ENCODE data around the gene EDC4. TPM values are rescaled to one million over a fixed set of nuclear protein-coding genes. Genes with fewer than 3 reads are reported as not detected.
A peak's percentile ranks its signal among the peaks of the same experiment; 100 is the strongest.

Gene EDC4
- total RNA-seq, 3 donors from 2014 or later: 58.3 to 82.0 (median 64.6) TPM

DNA sequence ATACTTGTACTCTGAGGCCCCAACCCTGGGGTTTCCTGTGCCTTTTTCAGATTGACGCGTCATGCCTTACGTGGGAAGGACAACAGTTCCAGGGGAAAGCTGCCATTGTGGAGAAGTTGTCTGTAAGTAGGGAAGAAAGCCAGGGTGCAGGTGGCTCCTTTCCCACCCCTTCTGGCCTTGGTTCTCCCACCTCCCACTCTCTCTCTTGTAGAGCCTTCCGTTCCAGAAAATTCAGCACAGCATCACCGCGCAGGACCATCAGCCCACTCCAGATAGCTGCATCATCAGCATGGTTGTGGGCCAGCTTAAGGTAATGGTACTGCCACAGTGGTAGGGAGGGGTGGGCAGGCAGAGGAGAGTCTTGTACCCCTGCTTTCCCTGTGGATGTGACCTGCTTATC, 4.6 kb upstream of the EDC4 start:
- H3K4me1 ChIP-seq (ENCODE audit: low read depth): no peaks in the 10 kb centered on the region
- no peaks in the 10 kb centered on the region for H3K9me3 ChIP-seq
- no peaks in the 10 kb centered on the region for H3K36me3 ChIP-seq (ENCODE audit: low read depth)
- DNase-seq (no peak), ATAC-seq (no peak)
- TF ChIP-seq, protein P1, sequence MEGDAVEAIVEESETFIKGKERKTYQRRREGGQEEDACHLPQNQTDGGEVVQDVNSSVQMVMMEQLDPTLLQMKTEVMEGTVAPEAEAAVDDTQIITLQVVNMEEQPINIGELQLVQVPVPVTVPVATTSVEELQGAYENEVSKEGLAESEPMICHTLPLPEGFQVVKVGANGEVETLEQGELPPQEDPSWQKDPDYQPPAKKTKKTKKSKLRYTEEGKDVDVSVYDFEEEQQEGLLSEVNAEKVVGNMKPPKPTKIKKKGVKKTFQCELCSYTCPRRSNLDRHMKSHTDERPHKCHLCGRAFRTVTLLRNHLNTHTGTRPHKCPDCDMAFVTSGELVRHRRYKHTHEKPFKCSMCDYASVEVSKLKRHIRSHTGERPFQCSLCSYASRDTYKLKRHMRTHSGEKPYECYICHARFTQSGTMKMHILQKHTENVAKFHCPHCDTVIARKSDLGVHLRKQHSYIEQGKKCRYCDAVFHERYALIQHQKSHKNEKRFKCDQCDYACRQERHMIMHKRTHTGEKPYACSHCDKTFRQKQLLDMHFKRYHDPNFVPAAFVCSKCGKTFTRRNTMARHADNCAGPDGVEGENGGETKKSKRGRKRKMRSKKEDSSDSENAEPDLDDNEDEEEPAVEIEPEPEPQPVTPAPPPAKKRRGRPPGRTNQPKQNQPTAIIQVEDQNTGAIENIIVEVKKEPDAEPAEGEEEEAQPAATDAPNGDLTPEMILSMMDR (IDR thresholded peaks at IDR 0.05): no peak
- no peak overlapping the region for H3K4me3 ChIP-seq
- intact Hi-C loops (cut with DNase I, micrococcal nuclease): no loop called here

GRCh38 chr16:67869653-67870052, 3.2 kb upstream of the EDC4 start:
- Histone ChIP-seq H3K36me3 (ENCODE audit: low read depth) (no peaks in the 10 kb centered on the region), H3K9me3 (no peaks in the 10 kb centered on the region), H3K4me1 (ENCODE audit: low read depth) (peaks cover 6% of the 10 kb centered on the region), H3K4me3 (no peak overlapping the region)
- DNase-seq (no peak), ATAC-seq (no peak)
- TF ChIP-seq, protein P1 (IDR thresholded peaks at IDR 0.05): no peak
- intact Hi-C loops (cut with DNase I, micrococcal nuclease): no loop called here

DNA sequence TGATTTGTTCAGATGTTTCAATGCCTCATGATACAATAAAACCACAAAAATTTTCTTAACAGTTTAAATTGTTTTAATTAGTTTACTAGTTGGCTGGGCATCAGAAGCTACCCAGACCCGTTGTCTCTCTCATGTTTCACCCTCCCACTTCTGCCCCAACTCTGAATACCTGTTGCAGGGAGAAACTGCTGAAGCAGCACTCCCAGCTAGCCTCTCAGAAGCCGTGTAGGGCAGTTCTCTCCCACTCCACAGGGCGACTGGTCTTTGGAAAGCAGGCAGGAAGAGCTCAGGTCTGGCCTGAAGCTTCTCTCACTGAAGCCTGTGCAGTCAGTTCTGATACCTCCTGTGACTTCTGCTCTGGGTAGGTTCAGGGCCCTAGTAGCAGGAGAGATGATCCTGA, 1.6 kb upstream of the EDC4 start:
- DNase-seq (no peak), ATAC-seq (no peak)
- Histone ChIP-seq H3K4me1 (ENCODE audit: low read depth) (peaks cover 9% of the 10 kb centered on the region), H3K36me3 (ENCODE audit: low read depth) (no peaks in the 10 kb centered on the region), H3K4me3 (no peak overlapping the region), H3K9me3 (no peaks in the 10 kb centered on the region)
- TF ChIP-seq, protein P1 (IDR thresholded peaks at IDR 0.05): no peak
- intact Hi-C loops (cut with DNase I, micrococcal nuclease): no loop called here

- H3K9me3 ChIP-seq: no peaks in the 10 kb centered on the region
- intact Hi-C loops (cut with DNase I, micrococcal nuclease): no loop called here
- peaks cover 4% of the 10 kb centered on the region for H3K36me3 ChIP-seq (ENCODE audit: low read depth)
- no peak overlapping the region for H3K4me3 ChIP-seq
- no peak for DNase-seq
- TF ChIP-seq, protein P1 (IDR thresholded peaks at IDR 0.05): no peak
- H3K4me1 ChIP-seq (ENCODE audit: low read depth): peaks cover 9% of the 10 kb centered on the region
- ATAC-seq: no peak
Measured at GRCh38 chr16:67872131-67872630, 671 bp upstream of the EDC4 start.

GRCh38 chr16:67873435-67874370, 851 bp downstream of the EDC4 start:
- Histone ChIP-seq H3K36me3 (ENCODE audit: low read depth) (peaks cover 16% of the 10 kb centered on the region), H3K4me3 (peak overlapping the region; percentile 97), H3K4me1 (ENCODE audit: low read depth) (peaks cover 9% of the 10 kb centered on the region), H3K9me3 (no peaks in the 10 kb centered on the region)
- ATAC-seq: peak; percentile 49
- DNase-seq: no peak
- intact Hi-C loops (cut with DNase I, micrococcal nuclease): no loop called here
- TF ChIP-seq, protein P1 (IDR thresholded peaks at IDR 0.05): no peak
